ENCODE measurements around the gene GPR50. TPM values are rescaled to one million over a fixed set of nuclear protein-coding genes. Genes with fewer than 3 reads are reported as not detected.

The GPR50 gene
- total RNA-seq, 1 experiment from 2014 or later, result not detected

DNA sequence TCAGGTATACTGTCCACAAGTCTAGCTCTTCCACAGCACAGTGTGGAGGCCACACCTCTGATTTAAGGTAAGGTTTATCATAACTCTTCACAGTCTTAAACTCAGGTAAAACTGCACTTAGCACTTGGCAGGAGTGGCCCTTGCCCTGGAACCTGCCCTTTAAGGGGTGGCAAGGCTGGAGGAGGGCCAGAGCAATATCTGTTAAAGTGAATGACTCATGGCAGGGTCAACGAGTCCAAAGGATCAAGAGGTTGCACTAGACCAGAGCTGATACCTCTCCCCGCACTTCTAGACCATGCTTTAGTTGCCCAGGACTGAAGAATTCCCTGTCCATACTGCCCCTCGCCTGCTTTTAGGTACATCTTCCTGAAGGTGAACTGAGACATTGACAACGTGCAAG lies 14.7 kb upstream of the GPR50 start:
- no TSS peak for BruUV-seq (replicated peaks)
- no peaks in the 10 kb centered on the region for H4K20me1 ChIP-seq (ENCODE audit: insufficient read depth)
- CTCF ChIA-PET, result no interaction called here

DNA sequence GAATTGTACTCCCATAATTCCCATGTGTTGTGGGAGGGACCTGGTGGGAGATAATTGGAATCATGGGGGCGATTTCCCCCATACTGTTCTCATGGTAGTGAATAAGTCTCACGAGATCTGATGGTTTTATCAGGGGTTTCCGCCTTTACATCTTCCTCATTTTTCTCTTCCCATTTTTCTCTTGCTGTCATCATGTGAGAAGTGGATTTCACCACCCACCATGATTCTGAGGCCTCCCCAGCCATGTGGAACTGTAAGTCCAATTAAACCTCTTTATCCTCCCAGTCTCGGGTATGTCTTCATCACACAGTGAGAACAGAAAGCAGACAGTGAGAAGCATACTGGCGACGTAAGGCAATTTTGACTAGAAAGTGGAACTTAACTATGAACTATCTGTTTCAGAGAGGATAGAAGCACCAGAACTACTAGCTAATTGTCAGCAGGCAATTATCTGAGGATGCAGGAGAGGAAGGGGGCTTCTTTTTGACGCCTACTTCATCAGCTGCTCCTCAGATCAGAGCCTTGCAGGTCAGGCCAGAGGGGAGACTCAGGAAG lies 8.5 kb upstream of the GPR50 start:
- POLR2A ChIA-PET, result no interaction called here
- H3K27me3 ChIP-seq (ENCODE audit: insufficient read depth, low read length), result peaks cover 4% of the 10 kb centered on the region; the same call in 1 of the 2 replicates
- intact Hi-C loops (cut with micrococcal nuclease), result no loop called here
- TF ChIP-seq ELF1 (IDR thresholded peaks at IDR 0.05; ENCODE audit: borderline replicate concordance, low read depth) (no peak), EGR1 (IDR thresholded peaks at IDR 0.05; ENCODE audit: low read depth) (no peak), ZFX (IDR thresholded peaks at IDR 0.05) (no peak), EZH2 (IDR thresholded peaks at IDR 0.05) (no peak), FOSL1 (IDR thresholded peaks at IDR 0.05; ENCODE audit: low read depth) (no peak), EZH2phosphoT487 (IDR thresholded peaks at IDR 0.05; ENCODE audit: borderline replicate concordance) (no peak)
- TF ChIP-seq, protein P1, sequence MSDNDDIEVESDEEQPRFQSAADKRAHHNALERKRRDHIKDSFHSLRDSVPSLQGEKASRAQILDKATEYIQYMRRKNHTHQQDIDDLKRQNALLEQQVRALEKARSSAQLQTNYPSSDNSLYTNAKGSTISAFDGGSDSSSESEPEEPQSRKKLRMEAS (IDR thresholded peaks at IDR 0.05), result no peak
- no peak overlapping the region for H3K4me2 ChIP-seq (ENCODE audit: low read length)
- BruUV-seq (replicated peaks), result no TSS peak
- ATAC-seq (no peak), DNase-seq (ENCODE audit: low read depth, low spot score) (no peak)
- H3K4me1 ChIP-seq (ENCODE audit: control insufficient read depth in 1 of 2, insufficient read depth in 2 of 2, low read length in 2 of 2), result no peaks in the 10 kb centered on the region
- no peaks in the 10 kb centered on the region for H3K9me3 ChIP-seq (ENCODE audit: control insufficient read depth in 1 of 2, insufficient read depth in 1 of 2, low read depth in 1 of 2, low read length in 2 of 2)
- no peaks in the 10 kb centered on the region for H3K36me3 ChIP-seq (ENCODE audit: control insufficient read depth in 1 of 2, insufficient read depth in 2 of 2, low read length in 2 of 2)
- H3K9me2 ChIP-seq (ENCODE audit: insufficient read depth), result no peaks in the 10 kb centered on the region
- RAD21 ChIA-PET (ENCODE audit: low non-redundant PET in 1 of 2, low total read pairs in 2 of 2, uncharacterized antibody in 2 of 2, unreplicated experiment in 2 of 2), result no interaction called here
- no peak overlapping the region for H3K9ac ChIP-seq (ENCODE audit: low read length)
- H3K4me3 ChIP-seq (replicated peaks in 1 of 2; ENCODE audit: low read depth in 1 of 2, low read length in 2 of 2), result no peak overlapping the region
- H2AFZ ChIP-seq (ENCODE audit: low read depth, low read length, poor library complexity, severe bottlenecking), result no peak overlapping the region
- CTCF ChIA-PET, result no interaction called here
- no peak overlapping the region for H3K27ac ChIP-seq (ENCODE audit: low read depth, low read length)
- no peaks in the 10 kb centered on the region for H3K79me2 ChIP-seq (ENCODE audit: insufficient read depth, low read length)
- H4K20me1 ChIP-seq (ENCODE audit: insufficient read depth), result no peaks in the 10 kb centered on the region

More for the DNA sequence above, 14.7 kb upstream of the GPR50 start:
- no peak for DNase-seq (ENCODE audit: low read depth, low spot score)
- no peaks in the 10 kb centered on the region for H3K4me1 ChIP-seq (ENCODE audit: control insufficient read depth in 1 of 2, insufficient read depth in 2 of 2, low read length in 2 of 2)
- H3K27me3 ChIP-seq (ENCODE audit: insufficient read depth, low read length), result 0 out of 2 replicates have a peak, but pooled peaks cover 4% of the 10 kb centered on the region
- H3K79me2 ChIP-seq (ENCODE audit: insufficient read depth, low read length), result no peaks in the 10 kb centered on the region
- H3K9me3 ChIP-seq (ENCODE audit: control insufficient read depth in 1 of 2, insufficient read depth in 1 of 2, low read depth in 1 of 2, low read length in 2 of 2), result no peaks in the 10 kb centered on the region
- intact Hi-C loops (cut with micrococcal nuclease), result no loop called here
- no peak for TF ChIP-seq FOSL1 (IDR thresholded peaks at IDR 0.05; ENCODE audit: low read depth)
- no peak for TF ChIP-seq TCF7L2 (IDR thresholded peaks at IDR 0.05; ENCODE audit: borderline replicate concordance, extremely low read depth, insufficient read depth, insufficient read length)
- no peak for TF ChIP-seq EZH2phosphoT487 (IDR thresholded peaks at IDR 0.05; ENCODE audit: borderline replicate concordance)
- TF ChIP-seq CBX3 (IDR thresholded peaks at IDR 0.05; ENCODE audit: low read depth), result no peak
- H3K27ac ChIP-seq (ENCODE audit: low read depth, low read length), result no peak overlapping the region
- no peak overlapping the region for H2AFZ ChIP-seq (ENCODE audit: low read depth, low read length, poor library complexity, severe bottlenecking)
- no peak overlapping the region for H3K4me2 ChIP-seq (ENCODE audit: low read length)
- POLR2A ChIA-PET, result no interaction called here
- no peak for ATAC-seq
- H3K9ac ChIP-seq (ENCODE audit: low read length), result no peak overlapping the region
- H3K36me3 ChIP-seq (ENCODE audit: control insufficient read depth in 1 of 2, insufficient read depth in 2 of 2, low read length in 2 of 2), result no peaks in the 10 kb centered on the region
- H3K9me2 ChIP-seq (ENCODE audit: insufficient read depth), result no peaks in the 10 kb centered on the region
- RAD21 ChIA-PET (ENCODE audit: low non-redundant PET in 1 of 2, low total read pairs in 2 of 2, uncharacterized antibody in 2 of 2, unreplicated experiment in 2 of 2), result no interaction called here
- H3K4me3 ChIP-seq (replicated peaks in 1 of 2; ENCODE audit: low read depth in 1 of 2, low read length in 2 of 2), result no peak overlapping the region

Measured in HCT116 (cell line).